ENCODE data around the gene PHF14.
A peak's percentile ranks its signal among the peaks of the same experiment; 100 is the strongest.
"Not testable (repeated sequence)": the region's sequence is repeated elsewhere in the genome, so short reads cannot be mapped to it uniquely, and the experiment has no call there.

PHF14 gene

GRCh38 chr7:10956528-10956927 is 17.1 kb upstream of the PHF14 start:
- Mint-ChIP-seq H3K36me3 (no peaks in the 10 kb centered on the region), H3K27me3 (peaks cover 5% of the 10 kb centered on the region), H3K9me3 (no peaks in the 10 kb centered on the region), H3K4me1 (no peaks in the 10 kb centered on the region), H3K4me3 (no peak overlapping the region), H3K27ac (no peak overlapping the region)

DNA sequence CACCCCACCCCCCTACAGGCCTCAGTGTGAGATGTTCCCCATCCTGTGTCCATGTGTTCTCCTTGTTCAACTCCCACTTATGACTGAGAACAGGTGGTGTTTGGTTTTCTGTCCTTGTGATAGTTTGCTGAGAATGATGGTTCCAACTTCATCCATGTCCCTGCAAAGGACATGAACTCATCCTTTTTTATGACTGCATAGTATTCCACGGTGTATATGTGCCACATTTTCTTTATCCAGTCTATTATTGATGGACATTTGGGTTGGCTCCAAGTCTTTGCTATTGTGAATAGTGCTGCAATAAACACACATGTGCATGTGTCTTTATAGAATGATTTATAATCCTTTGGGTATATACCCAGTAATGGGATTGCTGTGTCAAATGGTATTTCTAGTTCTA is 13.4 kb upstream of the PHF14 start:
- peaks cover 14% of the 10 kb centered on the region for H3K27me3 Mint-ChIP-seq
- H3K36me3 Mint-ChIP-seq, H3K4me1 Mint-ChIP-seq, H3K27ac Mint-ChIP-seq, H3K4me3 Mint-ChIP-seq, H3K9me3 Mint-ChIP-seq: not testable (repeated sequence)

- not testable (repeated sequence) for H3K9me3 Mint-ChIP-seq, H3K4me3 Mint-ChIP-seq, H3K27ac Mint-ChIP-seq, H3K36me3 Mint-ChIP-seq
- H3K27me3 Mint-ChIP-seq = peaks cover 13% of the 10 kb centered on the region
- H3K4me1 Mint-ChIP-seq = peaks cover 12% of the 10 kb centered on the region
These were observed 8.7 kb upstream of the PHF14 start for GRCh38 chr7:10965016-10965415.

DNA sequence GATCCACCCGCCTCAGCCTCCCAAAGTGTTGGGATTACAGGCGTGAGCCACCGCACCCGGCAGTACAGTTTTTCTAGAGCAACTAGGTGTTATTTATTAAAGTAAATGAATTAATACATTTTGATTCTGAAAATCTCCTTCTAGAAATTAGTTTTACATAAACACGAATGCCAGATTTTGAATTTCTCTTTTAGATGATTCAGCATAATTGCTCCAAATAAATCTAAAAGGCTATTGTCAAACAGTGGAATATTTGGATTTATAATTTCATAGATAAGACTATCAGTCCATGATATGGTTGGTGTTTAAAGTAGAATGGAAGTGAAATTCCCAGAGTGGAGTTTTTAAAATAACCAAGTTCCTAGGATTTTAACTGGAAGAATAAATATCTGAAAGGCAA is 1.5 kb upstream of the PHF14 start:
- Mint-ChIP-seq H3K4me3 (peak overlapping the region; percentile 65), H3K27ac (no peak overlapping the region), H3K4me1 (peaks cover 40% of the 10 kb centered on the region), H3K36me3 (peaks cover 18% of the 10 kb centered on the region), H3K9me3 (no peaks in the 10 kb centered on the region), H3K27me3 (peaks cover 2% of the 10 kb centered on the region)

- no peaks in the 10 kb centered on the region for H3K9me3 Mint-ChIP-seq
These were observed 555 bp downstream of the PHF14 start for GRCh38 chr7:10973942-10974911.

DNA sequence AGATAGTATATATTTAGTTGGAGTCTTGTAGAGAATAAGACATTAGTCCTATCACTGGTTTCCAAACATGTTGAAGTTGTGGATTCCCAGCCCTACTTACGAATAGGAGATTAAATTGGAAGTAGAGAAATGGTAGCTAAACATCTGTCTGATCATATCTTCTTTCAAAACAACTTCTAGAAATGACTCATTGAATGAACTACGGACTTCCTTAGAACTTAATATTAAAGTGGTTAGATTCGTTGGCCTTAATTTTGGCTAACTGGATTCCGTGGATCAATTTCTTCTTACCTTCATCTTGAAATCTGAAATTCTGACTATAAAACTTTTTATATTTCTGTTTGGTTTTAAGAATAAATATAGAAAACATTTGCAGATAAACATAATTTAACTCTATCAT is 3.4 kb downstream of the PHF14 start:
- Mint-ChIP-seq H3K27ac (no peak overlapping the region), H3K9me3 (no peaks in the 10 kb centered on the region), H3K4me1 (peaks cover 83% of the 10 kb centered on the region), H3K36me3 (peaks cover 28% of the 10 kb centered on the region), H3K27me3 (no peaks in the 10 kb centered on the region), H3K4me3 (peak overlapping the region; percentile 71)

More at GRCh38 chr7:10973942-10974911, 555 bp downstream of the PHF14 start:
- Mint-ChIP-seq H3K27me3 (peaks cover 2% of the 10 kb centered on the region), H3K4me3 (peak overlapping the region; percentile 91), H3K27ac (peak overlapping the region; percentile 94), H3K4me1 (peaks cover 56% of the 10 kb centered on the region), H3K36me3 (peaks cover 24% of the 10 kb centered on the region)

DNA sequence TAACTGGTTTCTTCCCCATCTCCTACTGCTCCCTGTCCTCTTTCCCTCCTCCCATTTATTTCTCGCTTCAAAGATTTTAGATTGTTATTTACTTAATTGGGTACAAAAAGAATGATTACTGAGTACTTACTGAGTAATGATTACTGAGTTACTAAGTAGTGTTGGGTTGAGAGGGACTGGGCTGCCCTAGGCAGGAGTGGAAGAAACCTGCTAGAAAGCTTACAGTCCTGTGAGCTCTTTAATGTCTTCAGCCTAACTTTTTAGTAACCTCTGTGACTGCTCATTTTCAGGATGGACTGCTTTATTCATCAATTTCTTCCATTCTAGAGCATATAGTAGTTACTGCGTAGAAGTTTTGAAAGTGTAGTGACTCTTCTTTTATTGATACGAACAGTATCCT is 7.6 kb downstream of the PHF14 start:
- no peaks in the 10 kb centered on the region for H3K27me3 Mint-ChIP-seq
- no peak overlapping the region for H3K27ac Mint-ChIP-seq
- H3K36me3 Mint-ChIP-seq = peaks cover 31% of the 10 kb centered on the region
- H3K9me3 Mint-ChIP-seq = no peaks in the 10 kb centered on the region
- no peak overlapping the region for H3K4me3 Mint-ChIP-seq
- H3K4me1 Mint-ChIP-seq = peaks cover 77% of the 10 kb centered on the region

GRCh38 chr7:10990748-10991147 is 17.1 kb downstream of the PHF14 start:
- H3K27ac Mint-ChIP-seq, H3K4me3 Mint-ChIP-seq, H3K9me3 Mint-ChIP-seq, H3K27me3 Mint-ChIP-seq, H3K4me1 Mint-ChIP-seq: not testable (repeated sequence)
- peaks cover 22% of the 10 kb centered on the region for H3K36me3 Mint-ChIP-seq

- H3K9me3 Mint-ChIP-seq, H3K4me3 Mint-ChIP-seq, H3K27ac Mint-ChIP-seq, H3K27me3 Mint-ChIP-seq: not testable (repeated sequence)
- H3K4me1 Mint-ChIP-seq = peaks cover 56% of the 10 kb centered on the region
- H3K36me3 Mint-ChIP-seq = peaks cover 28% of the 10 kb centered on the region
These were observed 22.0 kb downstream of the PHF14 start for GRCh38 chr7:10995482-10996166.

DNA sequence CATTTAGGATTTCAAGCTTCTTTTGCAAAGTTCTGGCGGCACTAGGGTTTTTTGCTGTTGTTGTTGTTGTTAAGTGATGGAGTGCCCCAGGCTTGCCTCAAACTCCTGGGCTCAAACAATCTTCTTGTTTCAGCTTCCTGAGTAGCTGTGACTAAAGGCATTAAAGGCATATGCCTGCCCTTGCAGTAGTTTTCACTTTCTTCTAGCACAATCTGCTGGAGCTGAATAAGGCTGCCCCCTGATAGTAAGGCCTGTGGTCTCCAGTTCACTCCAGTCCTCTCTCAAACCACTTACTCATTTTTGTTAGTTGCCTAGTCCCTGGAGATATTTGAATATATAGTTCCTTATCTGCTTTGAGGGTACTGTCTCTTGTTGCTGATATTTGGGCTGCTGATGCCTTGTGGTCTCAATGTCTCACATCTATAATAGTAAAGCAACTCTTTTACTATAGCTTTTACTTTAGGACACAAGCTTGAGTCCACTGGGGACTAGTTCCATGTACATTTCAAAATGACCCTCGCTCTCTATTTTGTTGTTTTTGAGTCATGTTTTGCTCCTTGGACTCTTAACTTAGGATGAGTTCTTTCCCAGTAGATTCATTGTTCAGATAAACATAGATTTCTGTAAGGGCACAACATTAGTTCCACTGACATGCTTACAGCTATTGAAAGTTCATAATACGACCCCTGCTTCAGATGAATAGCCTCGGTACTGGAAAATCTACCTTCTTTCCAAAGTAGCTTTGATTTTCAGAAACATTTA is 25.5 kb downstream of the PHF14 start:
- Mint-ChIP-seq H3K27ac (peak overlapping the region; percentile 26), H3K27me3 (no peaks in the 10 kb centered on the region), H3K4me1 (peaks cover 69% of the 10 kb centered on the region), H3K4me3 (no peak overlapping the region), H3K9me3 (no peaks in the 10 kb centered on the region), H3K36me3 (peaks cover 24% of the 10 kb centered on the region)

DNA sequence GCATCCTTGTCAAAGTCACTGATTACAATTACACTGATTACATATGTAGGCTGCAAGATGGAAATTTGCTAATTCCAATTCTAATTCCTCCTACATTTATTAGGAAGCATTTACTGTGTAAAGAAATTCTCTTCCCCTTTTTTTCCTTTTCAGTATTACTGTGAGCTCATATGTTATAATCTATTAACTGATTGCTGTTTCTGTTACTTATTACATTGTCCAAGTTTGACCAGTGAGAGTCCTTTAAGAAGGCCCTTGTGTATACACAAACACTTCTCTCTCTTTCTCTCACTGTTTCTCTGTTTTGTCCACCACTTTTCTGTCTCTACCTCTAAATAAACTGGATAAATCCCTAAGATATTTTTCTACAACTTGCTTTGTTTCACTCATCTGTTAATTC is 31.5 kb downstream of the PHF14 start:
- Mint-ChIP-seq H3K27me3 (no peaks in the 10 kb centered on the region), H3K36me3 (peaks cover 17% of the 10 kb centered on the region), H3K9me3 (no peaks in the 10 kb centered on the region), H3K27ac (no peak overlapping the region), H3K4me3 (no peak overlapping the region), H3K4me1 (peaks cover 52% of the 10 kb centered on the region)

- Mint-ChIP-seq H3K4me1 (peaks cover 44% of the 10 kb centered on the region), H3K9me3 (no peaks in the 10 kb centered on the region), H3K27me3 (no peaks in the 10 kb centered on the region), H3K27ac (no peak overlapping the region), H3K4me3 (no peak overlapping the region), H3K36me3 (peaks cover 11% of the 10 kb centered on the region)
These were observed 32.6 kb downstream of the PHF14 start for GRCh38 chr7:11006291-11006690.

DNA sequence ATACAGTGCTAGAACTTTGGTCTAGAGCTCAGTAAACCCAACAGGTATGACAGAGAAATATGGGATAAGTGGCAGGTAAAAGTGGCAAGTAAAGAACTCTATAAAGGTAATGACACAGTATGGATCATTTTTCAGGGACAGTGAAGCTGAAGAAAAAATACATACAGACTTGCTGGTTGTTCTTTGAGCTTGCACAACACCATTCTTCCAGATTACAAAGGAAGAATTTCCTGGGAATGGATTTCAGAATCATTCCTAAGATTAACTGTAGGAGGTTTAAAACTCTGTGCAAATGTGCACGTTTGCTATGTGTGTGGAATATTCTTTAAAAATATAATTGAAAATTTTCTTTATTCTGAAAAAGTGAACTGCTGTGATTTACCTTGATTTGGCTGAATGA is 36.0 kb downstream of the PHF14 start:
- Mint-ChIP-seq H3K27me3 (no peaks in the 10 kb centered on the region), H3K9me3 (no peaks in the 10 kb centered on the region), H3K27ac (no peak overlapping the region), H3K4me3 (no peak overlapping the region), H3K4me1 (peaks cover 36% of the 10 kb centered on the region), H3K36me3 (peaks cover 21% of the 10 kb centered on the region)

DNA sequence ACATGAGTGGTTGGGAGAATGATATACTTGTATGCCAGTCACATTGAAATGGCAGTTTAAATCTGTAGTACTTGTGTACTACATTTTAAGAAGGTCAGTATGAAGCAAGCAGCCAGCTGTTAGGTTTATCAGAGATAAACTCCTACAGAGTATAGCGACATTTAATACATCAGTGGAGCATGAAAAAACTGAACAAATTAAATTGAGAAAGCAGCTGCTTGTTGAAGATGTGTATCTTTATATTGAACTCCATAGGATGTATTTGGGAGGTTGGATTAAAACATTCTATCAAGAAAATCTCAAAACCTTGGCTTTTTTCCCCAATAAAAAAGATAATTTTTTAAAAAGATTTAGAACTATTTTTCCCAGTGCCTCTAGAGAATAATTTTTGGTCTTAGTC is 47.8 kb downstream of the PHF14 start:
- peaks cover 36% of the 10 kb centered on the region for H3K36me3 Mint-ChIP-seq
- H3K27ac Mint-ChIP-seq = no peak overlapping the region
- H3K27me3 Mint-ChIP-seq = no peaks in the 10 kb centered on the region
- H3K4me1 Mint-ChIP-seq = peaks cover 28% of the 10 kb centered on the region
- H3K9me3 Mint-ChIP-seq = peaks cover 4% of the 10 kb centered on the region
- no peak overlapping the region for H3K4me3 Mint-ChIP-seq

DNA sequence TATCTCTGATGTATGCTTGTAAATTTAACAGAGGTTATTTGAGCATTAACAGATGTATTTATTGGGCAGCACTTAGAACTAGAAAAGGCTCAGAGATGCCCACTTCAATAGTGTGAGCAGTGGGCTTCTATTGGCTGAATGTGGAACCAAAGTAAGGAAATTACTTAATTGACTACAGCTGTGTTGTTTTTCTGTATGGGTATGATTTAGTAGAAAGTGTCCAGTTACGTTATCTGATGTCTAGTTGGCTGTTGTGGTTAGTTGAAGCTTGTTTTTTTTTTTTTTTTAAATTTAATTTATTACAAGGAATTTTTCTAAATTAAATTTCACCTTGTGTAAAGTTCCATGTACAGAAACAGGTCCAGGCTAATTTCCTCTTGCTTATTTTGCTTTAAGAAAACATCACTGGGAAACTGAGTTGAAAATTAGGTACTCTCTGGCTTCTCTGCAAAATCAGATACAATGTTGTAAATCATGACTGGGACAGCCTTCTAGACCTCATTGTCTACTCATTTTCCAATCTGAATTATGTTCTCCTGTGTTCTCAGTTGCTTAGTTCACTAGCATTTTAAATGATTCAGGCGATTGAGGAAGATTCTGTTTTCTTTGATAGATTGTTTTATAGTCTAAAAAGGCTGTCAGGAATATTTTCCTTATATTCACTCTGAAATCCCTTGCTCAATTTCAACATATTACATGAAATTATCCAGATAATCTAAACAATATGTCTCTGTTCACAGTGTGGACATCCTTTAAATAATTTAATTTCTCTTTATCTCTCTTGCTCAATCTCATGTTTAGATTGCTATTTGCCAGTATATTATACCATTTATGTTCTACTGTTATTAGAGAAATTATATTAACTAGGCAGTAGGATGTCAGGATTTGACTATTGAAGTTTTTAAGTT is 53.0 kb downstream of the PHF14 start:
- Mint-ChIP-seq H3K4me1 (peaks cover 12% of the 10 kb centered on the region), H3K4me3 (no peak overlapping the region), H3K36me3 (peaks cover 29% of the 10 kb centered on the region), H3K9me3 (peaks cover 4% of the 10 kb centered on the region), H3K27me3 (no peaks in the 10 kb centered on the region), H3K27ac (no peak overlapping the region)

Measured in activated naive CD4-positive, alpha-beta T cell treated with anti-CD3 and anti-CD28 coated beads, Interleukin-2, amount 50 U/mL, for 24 hours (primary cell).